ENCODE results near the gene SESN2. TPM values are rescaled to one million over a fixed set of nuclear protein-coding genes. Genes with fewer than 3 reads are reported as not detected.
"Not testable (repeated sequence)": the region's sequence is repeated elsewhere in the genome, so short reads cannot be mapped to it uniquely, and the experiment has no call there.

SESN2 gene
- total RNA-seq, 1 experiment from 2014 or later: 43.1 TPM

- DNase-seq (ENCODE audit: low read depth, low spot score): no peak
- in situ Hi-C loops (cut with HindIII; ENCODE audit: low pct_unique_long_range_greater_than_20kb, low sequenced_read_pairs): no loop called here
Measured at GRCh38 chr1:28308750-28309149, 49.4 kb downstream of the SESN2 start.

GRCh38 chr1:28309702-28310101 is 50.4 kb downstream of the SESN2 start:
- DNase-seq (ENCODE audit: low read depth, low spot score): no peak
- in situ Hi-C loops (cut with HindIII; ENCODE audit: low pct_unique_long_range_greater_than_20kb, low sequenced_read_pairs): no loop called here

DNA sequence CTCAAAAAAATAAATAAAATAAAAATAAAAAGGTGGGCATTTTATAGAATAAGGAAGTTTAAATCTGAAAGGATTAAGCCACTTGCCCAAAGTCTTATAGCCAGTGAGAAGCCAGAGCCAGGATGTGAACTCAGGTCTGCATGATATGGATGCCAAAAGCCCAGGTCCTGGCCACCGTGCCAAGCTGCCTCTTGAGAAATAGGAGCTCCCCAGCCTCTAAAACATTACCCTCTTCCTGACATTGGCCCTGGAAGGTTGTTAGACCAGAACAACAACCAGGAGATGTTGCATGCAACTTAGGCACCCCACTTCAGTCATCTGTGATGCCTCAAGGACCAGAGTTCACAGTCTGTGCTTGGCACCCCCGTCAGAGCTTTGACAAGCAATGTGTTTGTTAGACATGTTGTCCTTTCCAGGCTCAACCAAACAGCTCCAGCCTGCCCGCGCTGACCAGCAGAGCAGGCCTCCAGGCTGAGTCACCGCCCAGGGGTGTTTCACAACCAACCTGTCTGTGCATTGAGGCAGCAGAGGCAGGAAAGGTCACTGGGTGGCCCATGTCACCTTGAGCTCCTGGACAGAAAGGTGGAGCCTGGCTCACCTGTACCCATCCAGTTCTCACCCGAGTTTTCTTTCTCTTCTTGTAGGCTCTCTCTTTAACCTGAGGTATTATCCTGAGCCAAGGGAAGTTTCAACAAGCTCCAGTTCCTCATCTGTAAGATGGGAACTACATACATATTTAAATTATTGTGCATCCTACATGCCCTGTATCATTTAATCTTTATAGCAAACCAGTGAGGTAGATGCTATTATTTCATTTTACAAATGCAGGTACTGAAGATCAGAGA is 54.6 kb downstream of the SESN2 start:
- DNase-seq (ENCODE audit: low read depth, low spot score): peak; percentile 33
- in situ Hi-C loops (cut with HindIII; ENCODE audit: low pct_unique_long_range_greater_than_20kb, low sequenced_read_pairs): no loop called here

GRCh38 chr1:28314547-28314941 is 55.2 kb downstream of the SESN2 start:
- no peak for DNase-seq (ENCODE audit: low read depth, low spot score)
- in situ Hi-C loops (cut with HindIII; ENCODE audit: low pct_unique_long_range_greater_than_20kb, low sequenced_read_pairs): no loop called here

GRCh38 chr1:28317014-28317413 is 57.7 kb downstream of the SESN2 start:
- no peak for DNase-seq (ENCODE audit: low read depth, low spot score)
- in situ Hi-C loops (cut with HindIII; ENCODE audit: low pct_unique_long_range_greater_than_20kb, low sequenced_read_pairs): no loop called here

GRCh38 chr1:28322194-28322593 is 62.9 kb downstream of the SESN2 start:
- in situ Hi-C loops (cut with HindIII; ENCODE audit: low pct_unique_long_range_greater_than_20kb, low sequenced_read_pairs): no loop called here
- no peak for DNase-seq (ENCODE audit: low read depth, low spot score)

- in situ Hi-C loops (cut with HindIII; ENCODE audit: low pct_unique_long_range_greater_than_20kb, low sequenced_read_pairs): no loop called here
- no peak for DNase-seq (ENCODE audit: low read depth, low spot score)
Measured at GRCh38 chr1:28323720-28324119, 64.4 kb downstream of the SESN2 start.

GRCh38 chr1:28326515-28326914 is 67.2 kb downstream of the SESN2 start:
- DNase-seq (ENCODE audit: low read depth, low spot score): no peak
- in situ Hi-C loops (cut with HindIII; ENCODE audit: low pct_unique_long_range_greater_than_20kb, low sequenced_read_pairs): no loop called here

DNA sequence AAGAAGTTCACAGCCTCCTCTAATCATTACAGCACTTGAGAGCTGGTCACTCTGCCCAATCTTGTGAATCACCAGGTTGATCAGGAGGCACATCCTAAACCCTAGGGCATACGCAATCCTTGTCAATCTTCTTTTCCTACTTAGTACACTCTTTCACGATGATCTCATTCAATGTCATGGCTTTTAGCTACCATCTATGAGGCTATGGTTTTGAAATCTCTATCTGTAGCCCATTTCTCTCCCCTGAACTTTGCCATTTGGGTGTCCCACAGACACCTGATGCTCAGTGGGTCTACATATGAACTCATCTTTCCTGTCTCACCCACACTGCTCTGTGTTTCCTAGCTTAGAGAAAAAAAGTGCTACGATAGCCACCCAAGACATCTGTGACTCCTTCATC is 67.7 kb downstream of the SESN2 start:
- in situ Hi-C loops (cut with HindIII; ENCODE audit: low pct_unique_long_range_greater_than_20kb, low sequenced_read_pairs): no loop called here
- DNase-seq (ENCODE audit: low read depth, low spot score): no peak

DNA sequence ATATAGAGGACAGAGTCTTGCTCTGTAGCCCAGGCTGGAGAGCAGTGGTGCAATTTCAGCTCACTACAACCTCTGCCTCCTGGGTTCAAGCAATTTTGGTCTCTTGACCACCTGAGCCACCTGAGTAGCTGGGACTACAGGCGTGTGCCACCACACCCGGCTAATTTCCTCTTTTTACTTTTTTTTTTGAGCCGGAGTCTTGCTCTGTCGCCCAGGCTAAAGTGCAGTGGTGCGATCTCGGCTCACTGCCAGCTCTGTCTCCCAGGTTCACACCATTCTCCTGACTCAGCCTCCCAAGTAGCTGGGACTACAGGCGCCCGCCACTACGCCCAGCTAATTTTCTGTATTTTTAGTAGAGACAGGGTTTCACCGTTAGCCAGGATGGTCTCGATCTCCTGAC is 68.1 kb downstream of the SESN2 start:
- in situ Hi-C loops (cut with HindIII; ENCODE audit: low pct_unique_long_range_greater_than_20kb, low sequenced_read_pairs): not testable (repeated sequence)

DNA sequence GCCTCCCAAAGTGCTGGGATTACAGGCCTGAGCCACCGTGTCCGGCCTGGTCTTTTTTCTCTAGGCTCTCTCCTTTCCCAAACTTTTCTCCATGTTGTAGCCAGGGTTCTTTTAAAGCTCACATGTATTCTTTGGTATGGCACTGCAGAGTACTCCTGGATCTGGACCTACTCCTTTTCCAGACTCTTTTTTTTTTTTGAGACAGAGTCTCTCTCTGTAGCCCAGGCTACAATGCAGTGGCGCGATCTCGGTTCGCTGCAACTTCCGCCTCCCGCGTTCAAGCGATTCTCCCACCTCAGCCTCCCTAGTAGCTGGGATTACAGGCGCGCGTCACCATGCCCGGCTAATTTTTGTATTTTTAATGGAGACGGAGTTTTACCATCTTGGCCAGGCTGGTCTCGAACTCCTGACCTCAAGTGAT is 68.9 kb downstream of the SESN2 start:
- in situ Hi-C loops (cut with HindIII; ENCODE audit: low pct_unique_long_range_greater_than_20kb, low sequenced_read_pairs): no loop called here
- DNase-seq (ENCODE audit: low read depth, low spot score): no peak

More for the DNA sequence above, 68.1 kb downstream of the SESN2 start:
- DNase-seq (ENCODE audit: low read depth, low spot score): not testable (repeated sequence)

DNA sequence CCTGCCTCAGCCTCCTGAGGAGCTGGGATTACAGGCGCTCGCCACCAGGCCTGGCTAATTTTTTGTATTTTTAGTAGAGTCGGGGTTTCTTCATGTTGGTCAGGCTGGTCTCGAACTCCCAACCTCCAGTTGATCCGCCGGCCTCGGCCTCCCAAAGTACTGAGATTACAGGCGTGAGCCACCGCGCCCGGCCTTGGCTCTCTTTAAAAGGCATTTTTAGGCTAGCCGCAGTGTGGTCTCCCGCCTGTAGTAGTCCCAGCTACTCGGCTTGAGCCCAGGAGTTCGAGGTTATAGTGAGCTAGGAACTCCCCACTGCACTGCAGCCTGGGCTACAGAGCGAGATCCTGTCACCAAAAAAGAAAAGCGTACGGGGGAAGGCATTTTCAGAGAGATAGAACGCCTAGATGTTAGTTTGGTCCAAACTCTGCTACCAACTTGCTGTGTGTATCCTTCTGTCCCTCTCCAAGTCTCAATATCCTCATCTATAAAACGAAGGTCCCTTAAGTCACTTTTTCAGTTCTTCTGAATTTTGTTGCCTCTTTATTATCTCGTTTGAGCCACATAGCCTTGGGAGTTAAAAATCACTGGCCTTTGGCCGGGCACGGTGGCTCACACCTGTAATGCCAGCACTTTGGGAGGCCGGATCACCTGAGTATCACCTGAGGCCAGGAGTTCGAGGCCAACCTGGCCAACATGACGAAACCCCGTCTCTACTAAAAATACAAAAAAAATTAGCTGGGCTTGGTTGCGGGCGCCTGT is 70.3 kb downstream of the SESN2 start:
- in situ Hi-C loops (cut with HindIII; ENCODE audit: low pct_unique_long_range_greater_than_20kb, low sequenced_read_pairs): no loop called here
- DNase-seq (ENCODE audit: low read depth, low spot score): no peak

Other genes with a start within 250 kb of the SESN2 start
- 20.9 and 22.6 TPM in 2 replicates for gene EYA3, start 170.9 kb upstream of the SESN2 start, total RNA-seq (2014; rRNA removed; shearing (Covaris generic))
- 0.24 and 0.29 TPM in 2 replicates for gene PTAFR, start 82.8 kb upstream of the SESN2 start, total RNA-seq (2014; rRNA removed; shearing (Covaris generic))
- 133 and 136 TPM in 2 replicates for gene DNAJC8, start 26.5 kb upstream of the SESN2 start, total RNA-seq (2014; rRNA removed; shearing (Covaris generic))
- 34.9 and 37.2 TPM in 2 replicates for gene ATP5IF1, start 23.4 kb upstream of the SESN2 start, total RNA-seq (2014; rRNA removed; shearing (Covaris generic))
- gene MED18, start 69.5 kb downstream of the SESN2 start, total RNA-seq (2014; rRNA removed; shearing (Covaris generic)): 14.4 and 19.0 TPM in 2 replicates
- 5.4 and 5.5 TPM in 2 replicates for gene PHACTR4, start 110.2 kb downstream of the SESN2 start, total RNA-seq (2014; rRNA removed; shearing (Covaris generic))
- 26.0 and 26.7 TPM in 2 replicates for gene RCC1, start 246.5 kb downstream of the SESN2 start, total RNA-seq (2014; rRNA removed; shearing (Covaris generic))

Measured in SK-MEL-5 (cell line).